ENCODE results near the gene GALNT1.

DNA sequence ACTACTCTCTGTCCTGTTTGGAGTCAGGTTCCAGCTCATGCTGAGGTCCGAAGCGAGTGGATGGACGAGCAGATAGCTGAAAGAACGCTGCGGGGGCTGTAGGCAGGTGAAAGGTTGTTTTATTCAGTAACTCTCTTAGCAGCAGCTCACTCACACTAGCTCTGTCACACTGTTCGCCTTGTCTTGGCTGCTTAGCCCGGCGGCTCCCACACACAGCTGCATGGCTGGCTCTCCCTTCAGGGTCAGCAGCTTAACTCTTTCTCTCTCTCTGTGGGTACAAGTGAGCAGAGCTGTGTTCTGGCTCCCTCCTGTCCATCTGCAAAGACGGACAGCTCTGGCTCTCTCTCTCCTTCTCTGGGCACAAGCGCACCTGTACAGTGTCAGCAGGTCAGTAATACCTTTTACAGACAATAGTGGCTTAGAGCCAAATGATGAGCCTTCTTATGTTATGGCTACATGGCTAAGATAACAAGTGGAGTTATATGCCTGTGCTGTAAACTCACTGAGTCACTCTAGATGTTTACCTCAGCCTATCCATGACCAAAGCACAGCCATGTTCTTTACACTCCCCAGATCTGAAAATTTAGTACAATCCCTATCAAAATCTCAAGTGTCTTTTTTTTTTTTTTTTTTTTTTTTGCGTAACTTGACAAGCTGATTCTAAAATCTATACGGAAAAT lies 149.3 kb downstream of the GALNT1 start:
- TF ChIP-seq POLR2A (IDR thresholded peaks at IDR 0.05; ENCODE audit: low read depth, low read length) (no peak), POLR2AphosphoS5 (IDR thresholded peaks at IDR 0.05; ENCODE audit: low read depth, low read length) (no peak), TAF1 (IDR thresholded peaks at IDR 0.05; ENCODE audit: low read depth, low read length) (no peak), SPI1 (IDR thresholded peaks at IDR 0.05; ENCODE audit: low read depth, low read length) (no peak), POU2F2 (IDR thresholded peaks at IDR 0.05; ENCODE audit: low read depth, low read length) (no peak)

All from GM12891 (cell line).